Mucosa of descending colon (tissue), 3 donors: ENCODE measurements around the gene KSR1. TPM values are rescaled to one million over a fixed set of nuclear protein-coding genes. Genes with fewer than 3 reads are reported as not detected.

Source experiments
- ATAC-seq: fragments of 200-7000 bp; cut with Tn5 transposase; one replicate; pipeline ENCODE4 v1.9.1; 2020; ENCODE audit warnings: mild to moderate bottlenecking, moderate library complexity
- DNase-seq, 3 donors: peaks; one replicate each; pipeline ENCODE4 v3.0.0-alpha.2; 2020
- H3K36me3 ChIP-seq: fragments of 200-600 bp; one replicate; pipeline ENCODE4 v1.8.0; 2021; ENCODE audit warnings: low read depth, mild to moderate bottlenecking
- H3K4me1 ChIP-seq: fragments of 200-600 bp; one replicate; pipeline ENCODE4 v1.8.0; 2021; ENCODE audit warnings: low read depth, mild to moderate bottlenecking
- H3K4me3 ChIP-seq: fragments of 200-600 bp; one replicate; pipeline ENCODE4 v1.8.0; 2021; ENCODE audit warnings: mild to moderate bottlenecking
- H3K9me3 ChIP-seq: fragments of 200-600 bp; one replicate; pipeline ENCODE4 v1.8.0; 2021; ENCODE audit warnings: mild to moderate bottlenecking
- CTCF ChIP-seq: fragments of 200-600 bp; IDR thresholded peaks from one replicate; pipeline ENCODE4 v1.8.0; 2022; ENCODE audit warnings: antibody characterized with exemption, mild to moderate bottlenecking
- intact Hi-C, 2 donors: fragments of 100-400 bp; cut with DNase I in 1 of 2; cut with micrococcal nuclease in 1 of 2; formaldehyde crosslinking; loops; one replicate each; pipeline versions ENCODE4 v1.11.0 to v1.11.1; 2022; cut with DNase I, micrococcal nuclease
- total RNA-seq, 3 donors: library from RNA; stranded (reverse); fragmentation: NEBNext Ultra II Directional in 2 of 3; extraction: Animal tissue kit (Norgen Biotek cat#: 25700) in 2 of 3; gene quantifications; one replicate each; pipeline versions ENCODE4 v1.2.1 to v1.2.4, GENCODE V29; 2021 to 2023
- donor health status: DM: no; HTN: no; CAD: no; lungs with moderate emphysema.
- donor health status: DM: no; HTN: no; CAD: no.
- donor health status: DM: no; HTN: yes; CAD: no.

KSR1 gene
- total RNA-seq, 3 donors from 2014 or later, result 20.5 to 50.4 (median 21.3) TPM

GRCh38 chr17:27568216-27568615 is 112.0 kb downstream of the KSR1 start:
- Histone ChIP-seq H3K4me1 (no peaks in the 10 kb centered on the region), H3K36me3 (no peaks in the 10 kb centered on the region), H3K4me3 (no peak overlapping the region), H3K9me3 (no peaks in the 10 kb centered on the region)
- intact Hi-C loops, result loop anchor here in 1 of 2 donors (10.0 kb wide), 1 partner anchor 53 kb away; no protein-coding TSS in a partner anchor
- ATAC-seq (no peak), DNase-seq (no peak)
- no peak for TF ChIP-seq CTCF

GRCh38 chr17:27568811-27569210 is 112.6 kb downstream of the KSR1 start:
- no peak for TF ChIP-seq CTCF
- Histone ChIP-seq H3K4me3 (no peak overlapping the region), H3K4me1 (no peaks in the 10 kb centered on the region), H3K36me3 (no peaks in the 10 kb centered on the region), H3K9me3 (no peaks in the 10 kb centered on the region)
- no peak for ATAC-seq
- no peak for DNase-seq
- intact Hi-C loops, result loop anchor here in 1 of 2 donors (10.0 kb wide), 1 partner anchor 54 kb away; no protein-coding TSS in a partner anchor

- H3K36me3 ChIP-seq, result no peaks in the 10 kb centered on the region
Measured at GRCh38 chr17:27569257-27569722, 113.0 kb downstream of the KSR1 start.

GRCh38 chr17:27569884-27570577 is 113.8 kb downstream of the KSR1 start:
- H3K4me3 ChIP-seq, result no peak overlapping the region
- H3K36me3 ChIP-seq, result no peaks in the 10 kb centered on the region
- DNase-seq (no peak), ATAC-seq (peak; percentile 64)
- no peak for TF ChIP-seq CTCF
- no peaks in the 10 kb centered on the region for H3K9me3 ChIP-seq
- intact Hi-C loops, result loop anchor here in 1 of 2 donors (10.0 kb wide), 1 partner anchor 55 kb away; no protein-coding TSS in a partner anchor
- no peaks in the 10 kb centered on the region for H3K4me1 ChIP-seq

More at GRCh38 chr17:27569257-27569722, 113.0 kb downstream of the KSR1 start:
- H3K4me3 ChIP-seq, result no peak overlapping the region
- H3K4me1 ChIP-seq, result no peaks in the 10 kb centered on the region
- TF ChIP-seq CTCF, result no peak
- no peaks in the 10 kb centered on the region for H3K9me3 ChIP-seq
- intact Hi-C loops, result loop anchor here in 1 of 2 donors (10.0 kb wide), 1 partner anchor 54 kb away; no protein-coding TSS in a partner anchor
- DNase-seq, result peak in 1 of 3 donors; percentile 30
- ATAC-seq, result peak; percentile 65

GRCh38 chr17:27570578-27570914 is 114.3 kb downstream of the KSR1 start:
- Histone ChIP-seq H3K36me3 (no peaks in the 10 kb centered on the region), H3K4me1 (no peaks in the 10 kb centered on the region), H3K9me3 (no peaks in the 10 kb centered on the region), H3K4me3 (no peak overlapping the region)
- intact Hi-C loops, result no loop called here
- no peak for ATAC-seq
- no peak for TF ChIP-seq CTCF
- DNase-seq, result no peak
